ENCODE results near the gene DGKH.
"Not testable (repeated sequence)": the region's sequence is repeated elsewhere in the genome, so short reads cannot be mapped to it uniquely, and the experiment has no call there.

The DGKH gene

GRCh38 chr13:42219876-42220275 lies 171.4 kb downstream of the DGKH start:
- 90 to 95% methylated on average over 1 of the region's 1 CpG for WGBS, 2 experiments
- H3K4me1 ChIP-seq (ENCODE audit: control insufficient read depth, insufficient read depth, low read length): no peaks in the 10 kb centered on the region
- no peak overlapping the region for H3K27ac ChIP-seq (ENCODE audit: insufficient read depth, low read depth, low read length, poor library complexity, severe bottlenecking)
- no peaks in the 10 kb centered on the region for H3K36me3 ChIP-seq (ENCODE audit: control insufficient read depth, insufficient read depth, low read length)
- H3K27me3 ChIP-seq (ENCODE audit: control insufficient read depth, insufficient read depth, low read length, poor library complexity, severe bottlenecking): no peaks in the 10 kb centered on the region
- no peaks in the 10 kb centered on the region for H3K9me3 ChIP-seq (ENCODE audit: control insufficient read depth, low read length)
- no peak overlapping the region for H3K4me3 ChIP-seq (ENCODE audit: insufficient read depth, low read depth, low read length)

GRCh38 chr13:42221121-42221765 lies 172.8 kb downstream of the DGKH start:
- no peak overlapping the region for H3K27ac ChIP-seq (ENCODE audit: insufficient read depth, low read depth, low read length, poor library complexity, severe bottlenecking)
- 83 to 84% methylated on average over 4 of the region's 4 CpGs for WGBS, 2 experiments
- no peaks in the 10 kb centered on the region for H3K27me3 ChIP-seq (ENCODE audit: control insufficient read depth, insufficient read depth, low read length, poor library complexity, severe bottlenecking)
- no peaks in the 10 kb centered on the region for H3K9me3 ChIP-seq (ENCODE audit: control insufficient read depth, low read length)
- H3K36me3 ChIP-seq (ENCODE audit: control insufficient read depth, insufficient read depth, low read length): no peaks in the 10 kb centered on the region
- no peaks in the 10 kb centered on the region for H3K4me1 ChIP-seq (ENCODE audit: control insufficient read depth, insufficient read depth, low read length)
- no peak overlapping the region for H3K4me3 ChIP-seq (ENCODE audit: insufficient read depth, low read depth, low read length)

- Histone ChIP-seq H3K4me1 (ENCODE audit: control insufficient read depth, insufficient read depth, low read length) (no peaks in the 10 kb centered on the region), H3K27me3 (ENCODE audit: control insufficient read depth, insufficient read depth, low read length, poor library complexity, severe bottlenecking) (no peaks in the 10 kb centered on the region), H3K36me3 (ENCODE audit: control insufficient read depth, insufficient read depth, low read length) (no peaks in the 10 kb centered on the region), H3K4me3 (ENCODE audit: insufficient read depth, low read depth, low read length) (no peak overlapping the region), H3K9me3 (ENCODE audit: control insufficient read depth, low read length) (no peaks in the 10 kb centered on the region), H3K27ac (ENCODE audit: insufficient read depth, low read depth, low read length, poor library complexity, severe bottlenecking) (no peak overlapping the region)
- 87 to 89% methylated on average over 3 to 4 of the region's 4 CpGs for WGBS, 2 experiments
These were observed 175.2 kb downstream of the DGKH start for GRCh38 chr13:42223681-42224080.

GRCh38 chr13:42225051-42225450 lies 176.6 kb downstream of the DGKH start:
- H3K4me1 ChIP-seq (ENCODE audit: control insufficient read depth, insufficient read depth, low read length): no peaks in the 10 kb centered on the region
- no peak overlapping the region for H3K27ac ChIP-seq (ENCODE audit: insufficient read depth, low read depth, low read length, poor library complexity, severe bottlenecking)
- no peak overlapping the region for H3K4me3 ChIP-seq (ENCODE audit: insufficient read depth, low read depth, low read length)
- 93 to 97% methylated on average over 2 of the region's 2 CpGs for WGBS, 2 experiments
- no peaks in the 10 kb centered on the region for H3K36me3 ChIP-seq (ENCODE audit: control insufficient read depth, insufficient read depth, low read length)
- H3K9me3 ChIP-seq (ENCODE audit: control insufficient read depth, low read length): no peaks in the 10 kb centered on the region
- no peaks in the 10 kb centered on the region for H3K27me3 ChIP-seq (ENCODE audit: control insufficient read depth, insufficient read depth, low read length, poor library complexity, severe bottlenecking)

- H3K4me3 ChIP-seq (ENCODE audit: insufficient read depth, low read depth, low read length); H3K36me3 ChIP-seq (ENCODE audit: control insufficient read depth, insufficient read depth, low read length); H3K27me3 ChIP-seq (ENCODE audit: control insufficient read depth, insufficient read depth, low read length, poor library complexity, severe bottlenecking); H3K27ac ChIP-seq (ENCODE audit: insufficient read depth, low read depth, low read length, poor library complexity, severe bottlenecking); H3K4me1 ChIP-seq (ENCODE audit: control insufficient read depth, insufficient read depth, low read length); H3K9me3 ChIP-seq (ENCODE audit: control insufficient read depth, low read length): not testable (repeated sequence)
- 82 to 90% methylated on average over 5 of the region's 5 CpGs for WGBS, 2 experiments
These were observed 178.3 kb downstream of the DGKH start for GRCh38 chr13:42226759-42227158.

- Histone ChIP-seq H3K27ac (ENCODE audit: insufficient read depth, low read depth, low read length, poor library complexity, severe bottlenecking) (no peak overlapping the region), H3K4me1 (ENCODE audit: control insufficient read depth, insufficient read depth, low read length) (no peaks in the 10 kb centered on the region), H3K9me3 (ENCODE audit: control insufficient read depth, low read length) (no peaks in the 10 kb centered on the region), H3K4me3 (ENCODE audit: insufficient read depth, low read depth, low read length) (no peak overlapping the region), H3K27me3 (ENCODE audit: control insufficient read depth, insufficient read depth, low read length, poor library complexity, severe bottlenecking) (no peaks in the 10 kb centered on the region), H3K36me3 (ENCODE audit: control insufficient read depth, insufficient read depth, low read length) (no peaks in the 10 kb centered on the region)
- 88 to 100% methylated on average over 1 of the region's 1 CpG for WGBS, 2 experiments
These were observed 180.1 kb downstream of the DGKH start for GRCh38 chr13:42228527-42228926.

- Histone ChIP-seq H3K9me3 (ENCODE audit: control insufficient read depth, low read length) (no peaks in the 10 kb centered on the region), H3K36me3 (ENCODE audit: control insufficient read depth, insufficient read depth, low read length) (no peaks in the 10 kb centered on the region), H3K4me3 (ENCODE audit: insufficient read depth, low read depth, low read length) (no peak overlapping the region), H3K27me3 (ENCODE audit: control insufficient read depth, insufficient read depth, low read length, poor library complexity, severe bottlenecking) (no peaks in the 10 kb centered on the region), H3K27ac (ENCODE audit: insufficient read depth, low read depth, low read length, poor library complexity, severe bottlenecking) (no peak overlapping the region), H3K4me1 (ENCODE audit: control insufficient read depth, insufficient read depth, low read length) (no peaks in the 10 kb centered on the region)
- WGBS, 2 experiments: 86 to 94% methylated on average over 2 to 3 of the region's 3 CpGs
These were observed 180.8 kb downstream of the DGKH start for GRCh38 chr13:42229287-42229686.

- no peaks in the 10 kb centered on the region for H3K4me1 ChIP-seq (ENCODE audit: control insufficient read depth, insufficient read depth, low read length)
- no peak overlapping the region for H3K4me3 ChIP-seq (ENCODE audit: insufficient read depth, low read depth, low read length)
- 91 to 97% methylated on average over 4 of the region's 4 CpGs for WGBS, 2 experiments
- no peak overlapping the region for H3K27ac ChIP-seq (ENCODE audit: insufficient read depth, low read depth, low read length, poor library complexity, severe bottlenecking)
- H3K9me3 ChIP-seq (ENCODE audit: control insufficient read depth, low read length): no peaks in the 10 kb centered on the region
- no peaks in the 10 kb centered on the region for H3K27me3 ChIP-seq (ENCODE audit: control insufficient read depth, insufficient read depth, low read length, poor library complexity, severe bottlenecking)
- no peaks in the 10 kb centered on the region for H3K36me3 ChIP-seq (ENCODE audit: control insufficient read depth, insufficient read depth, low read length)
These were observed 184.2 kb downstream of the DGKH start for GRCh38 chr13:42232671-42233070.

GRCh38 chr13:42233726-42234125 lies 185.3 kb downstream of the DGKH start:
- no peak overlapping the region for H3K4me3 ChIP-seq (ENCODE audit: insufficient read depth, low read depth, low read length)
- 83 to 94% methylated on average over 1 of the region's 1 CpG for WGBS, 2 experiments
- H3K4me1 ChIP-seq (ENCODE audit: control insufficient read depth, insufficient read depth, low read length): no peaks in the 10 kb centered on the region
- no peaks in the 10 kb centered on the region for H3K9me3 ChIP-seq (ENCODE audit: control insufficient read depth, low read length)
- H3K36me3 ChIP-seq (ENCODE audit: control insufficient read depth, insufficient read depth, low read length): no peaks in the 10 kb centered on the region
- H3K27me3 ChIP-seq (ENCODE audit: control insufficient read depth, insufficient read depth, low read length, poor library complexity, severe bottlenecking): no peaks in the 10 kb centered on the region
- H3K27ac ChIP-seq (ENCODE audit: insufficient read depth, low read depth, low read length, poor library complexity, severe bottlenecking): no peak overlapping the region

GRCh38 chr13:42239161-42239560 lies 190.7 kb downstream of the DGKH start:
- H3K27ac ChIP-seq (ENCODE audit: insufficient read depth, low read depth, low read length, poor library complexity, severe bottlenecking): no peak overlapping the region
- H3K27me3 ChIP-seq (ENCODE audit: control insufficient read depth, insufficient read depth, low read length, poor library complexity, severe bottlenecking): no peaks in the 10 kb centered on the region
- no peaks in the 10 kb centered on the region for H3K4me1 ChIP-seq (ENCODE audit: control insufficient read depth, insufficient read depth, low read length)
- WGBS, 2 experiments: no CpG with 5 or more reads among the region's 1 CpG
- no peak overlapping the region for H3K4me3 ChIP-seq (ENCODE audit: insufficient read depth, low read depth, low read length)
- no peaks in the 10 kb centered on the region for H3K9me3 ChIP-seq (ENCODE audit: control insufficient read depth, low read length)
- no peaks in the 10 kb centered on the region for H3K36me3 ChIP-seq (ENCODE audit: control insufficient read depth, insufficient read depth, low read length)

- Histone ChIP-seq H3K4me3 (ENCODE audit: insufficient read depth, low read depth, low read length) (no peak overlapping the region), H3K9me3 (ENCODE audit: control insufficient read depth, low read length) (no peaks in the 10 kb centered on the region), H3K4me1 (ENCODE audit: control insufficient read depth, insufficient read depth, low read length) (no peaks in the 10 kb centered on the region), H3K36me3 (ENCODE audit: control insufficient read depth, insufficient read depth, low read length) (no peaks in the 10 kb centered on the region), H3K27me3 (ENCODE audit: control insufficient read depth, insufficient read depth, low read length, poor library complexity, severe bottlenecking) (no peaks in the 10 kb centered on the region), H3K27ac (ENCODE audit: insufficient read depth, low read depth, low read length, poor library complexity, severe bottlenecking) (no peak overlapping the region)
These were observed 191.2 kb downstream of the DGKH start for GRCh38 chr13:42239644-42240043.

Measured in ectodermal cell (in vitro differentiated cells).